GM21381 (cell line): ENCODE results near the gene TAOK1.
A peak's percentile ranks its signal among the peaks of the same experiment; 100 is the strongest.
"Not testable (repeated sequence)": the region's sequence is repeated elsewhere in the genome, so short reads cannot be mapped to it uniquely, and the experiment has no call there.

Source experiments
- ATAC-seq: cut with Tn5 transposase; IDR thresholded peaks from one replicate; pipeline ENCODE4 v1.9.1; 2021; ENCODE audit warnings: mild to moderate bottlenecking, moderate library complexity; ENCODE audit not compliant: unreplicated experiment

Gene TAOK1

GRCh38 chr17:29389982-29390850, at the start of gene TAOK1:
Gene TAOK1 (plus strand): TSS chr17:29390363. CDS start chr17:29451549, 61,186 bp downstream.
- ATAC-seq: peak; percentile 85

GRCh38 chr17:29341726-29342125, 48.4 kb upstream of the TAOK1 start:
- no peak for ATAC-seq

GRCh38 chr17:29342158-29342765, 47.9 kb upstream of the TAOK1 start:
- no peak for ATAC-seq

GRCh38 chr17:29344201-29344856, 45.8 kb upstream of the TAOK1 start:
- no peak for ATAC-seq

GRCh38 chr17:29345066-29345465, 45.1 kb upstream of the TAOK1 start:
- ATAC-seq: no peak

GRCh38 chr17:29345470-29345869, 44.7 kb upstream of the TAOK1 start:
- not testable (repeated sequence) for ATAC-seq

- no peak for ATAC-seq
Observed at GRCh38 chr17:29346462-29346861, 43.7 kb upstream of the TAOK1 start.

- no peak for ATAC-seq
Observed at GRCh38 chr17:29347831-29348629, 42.1 kb upstream of the TAOK1 start.

- ATAC-seq: no peak
Observed at GRCh38 chr17:29349409-29349808, 40.8 kb upstream of the TAOK1 start.

- ATAC-seq: no peak
Observed at GRCh38 chr17:29352146-29352545, 38.0 kb upstream of the TAOK1 start.

- ATAC-seq: no peak
Observed at GRCh38 chr17:29357232-29357631, 32.9 kb upstream of the TAOK1 start.

GRCh38 chr17:29357821-29358232, 32.3 kb upstream of the TAOK1 start:
- ATAC-seq: no peak

GRCh38 chr17:29358416-29358815, 31.7 kb upstream of the TAOK1 start:
- no peak for ATAC-seq

GRCh38 chr17:29359777-29360176, 30.4 kb upstream of the TAOK1 start:
- no peak for ATAC-seq

GRCh38 chr17:29363716-29364115, 26.4 kb upstream of the TAOK1 start:
- no peak for ATAC-seq

GRCh38 chr17:29364691-29365090, 25.5 kb upstream of the TAOK1 start:
- ATAC-seq: no peak

- ATAC-seq: no peak
Observed at GRCh38 chr17:29368161-29368560, 22.0 kb upstream of the TAOK1 start.

GRCh38 chr17:29368926-29369325, 21.2 kb upstream of the TAOK1 start:
- no peak for ATAC-seq

GRCh38 chr17:29369831-29370735, 20.1 kb upstream of the TAOK1 start:
- peak; percentile 54 for ATAC-seq
